H1 (cell line): Measurements from ENCODE around the gene TAB3.

ENCODE experiments used
- BCL11A ChIP-seq, 2 experiments: IDR thresholded peaks; one replicate each; pipeline ENCODE4 v1.6.1; 2011; ENCODE audit warnings: low read depth in 2 of 2, low read length in 2 of 2, mild to moderate bottlenecking in 2 of 2
- CTCF ChIP-seq, 3 experiments: IDR thresholded peaks; 1 replicate in 2 of 3; 2 replicates in 1 of 3; pipeline versions ENCODE4 v1.5.1 to v1.6.1; 2011; ENCODE audit warnings: low read length in 3 of 3, mild to moderate bottlenecking in 3 of 3, inconsistent platforms in 2 of 3, low read depth in 1 of 3, moderate library complexity in 1 of 3; ENCODE audit not compliant: insufficient read depth in 1 of 3; ENCODE audit errors: control extremely low read depth in 1 of 3
- EP300 ChIP-seq, 2 experiments: IDR thresholded peaks; 1 replicate in 1 of 2; 2 replicates in 1 of 2; pipeline ENCODE4 v1.6.1; 2011 to 2012; ENCODE audit warnings: low read depth in 2 of 2, low read length in 2 of 2, mild to moderate bottlenecking in 2 of 2, borderline replicate concordance in 1 of 2, inconsistent platforms in 1 of 2, moderate library complexity in 1 of 2
- EZH2 ChIP-seq: fragments of 200-600 bp; sonication (generic); IDR thresholded peaks from 2 replicates; pipeline ENCODE4 v1.7.1; 2012; ENCODE audit warnings: low read depth, mild to moderate bottlenecking, moderate library complexity, low read length, inconsistent platforms; ENCODE audit not compliant: severe bottlenecking
- SP2 ChIP-seq: IDR thresholded peaks from 2 replicates; pipeline ENCODE4 v1.6.1; 2012; ENCODE audit warnings: mild to moderate bottlenecking, low read length, inconsistent platforms
- TCF12 ChIP-seq: IDR thresholded peaks from 2 replicates; pipeline ENCODE4 v1.6.1; 2011; ENCODE audit warnings: low read depth, mild to moderate bottlenecking, low read length

DNA sequence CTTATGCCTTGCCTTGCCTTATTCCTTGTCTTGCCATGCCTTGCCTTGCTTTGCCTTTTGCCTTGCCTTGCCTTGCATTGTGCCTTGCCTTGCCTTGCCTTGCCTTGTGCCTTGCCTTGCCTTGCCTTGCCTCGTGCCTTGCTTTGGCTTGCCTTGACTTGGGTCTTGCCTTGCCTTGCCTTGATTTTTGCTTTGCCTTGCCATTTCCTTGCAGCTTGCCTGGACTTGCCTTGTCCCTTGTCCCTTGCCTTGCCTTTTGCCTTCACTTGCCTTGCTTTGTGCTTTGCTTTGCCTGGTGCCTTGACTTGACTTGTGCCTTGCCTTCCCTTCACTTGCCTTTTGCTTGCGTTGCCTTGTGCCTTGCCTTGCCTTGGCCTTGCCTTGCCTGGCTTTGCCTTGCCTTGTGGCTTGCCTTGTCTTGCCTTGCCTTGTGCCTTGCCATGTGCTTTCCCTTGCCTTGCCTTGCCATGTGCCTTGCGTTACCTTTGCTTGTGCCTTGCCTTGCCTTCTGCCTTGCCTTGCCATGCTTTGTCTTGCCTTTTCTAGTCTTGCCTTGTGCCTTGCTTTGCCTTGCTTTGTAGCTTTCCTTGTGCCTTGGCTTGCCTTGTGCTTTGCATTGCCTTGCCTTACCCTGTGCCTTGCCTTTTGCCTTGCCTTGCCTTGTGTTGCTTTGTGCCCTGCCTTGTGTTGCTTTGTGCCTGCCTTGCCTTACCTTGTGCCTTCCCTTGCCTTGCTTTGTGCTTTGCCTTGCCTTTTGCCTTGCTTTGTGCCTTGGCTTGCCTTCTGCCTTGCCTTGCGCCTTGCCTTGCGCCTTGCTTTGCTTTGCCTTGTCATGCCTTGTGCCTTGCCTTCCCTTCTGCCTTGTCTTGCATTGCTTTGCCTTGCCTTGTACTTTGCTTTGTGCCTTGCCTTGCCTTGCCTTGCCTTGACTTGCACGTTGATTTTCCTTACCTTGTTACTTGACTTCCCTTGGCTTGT is 92.8 kb downstream of the TAB3 start:
- TF ChIP-seq CTCF (IDR thresholded peaks at IDR 0.05; ENCODE audit: control extremely low read depth in 1 of 3, insufficient read depth in 1 of 3, low read depth in 1 of 3, low read length in 3 of 3) (no peak), EP300 (IDR thresholded peaks at IDR 0.05; ENCODE audit: borderline replicate concordance in 1 of 2, low read depth in 2 of 2, low read length in 2 of 2) (no peak), SP2 (no peak), EZH2 (no peak), BCL11A (IDR thresholded peaks at IDR 0.05; ENCODE audit: low read depth in 2 of 2, low read length in 2 of 2) (no peak), TCF12 (no peak)
